ENCODE measurements around the gene NGEF.

NGEF gene

GRCh38 chr2:232897598-232898408 is 115.3 kb downstream of the NGEF start:
- Histone ChIP-seq H3K27me3 (ENCODE audit: insufficient read depth, poor library complexity, severe bottlenecking) (no peaks in the 10 kb centered on the region), H3K4me3 (replicated peaks; ENCODE audit: insufficient read depth, low read length) (no peak overlapping the region), H3K27ac (replicated peaks) (no peak overlapping the region)
- TF ChIP-seq, protein P1, sequence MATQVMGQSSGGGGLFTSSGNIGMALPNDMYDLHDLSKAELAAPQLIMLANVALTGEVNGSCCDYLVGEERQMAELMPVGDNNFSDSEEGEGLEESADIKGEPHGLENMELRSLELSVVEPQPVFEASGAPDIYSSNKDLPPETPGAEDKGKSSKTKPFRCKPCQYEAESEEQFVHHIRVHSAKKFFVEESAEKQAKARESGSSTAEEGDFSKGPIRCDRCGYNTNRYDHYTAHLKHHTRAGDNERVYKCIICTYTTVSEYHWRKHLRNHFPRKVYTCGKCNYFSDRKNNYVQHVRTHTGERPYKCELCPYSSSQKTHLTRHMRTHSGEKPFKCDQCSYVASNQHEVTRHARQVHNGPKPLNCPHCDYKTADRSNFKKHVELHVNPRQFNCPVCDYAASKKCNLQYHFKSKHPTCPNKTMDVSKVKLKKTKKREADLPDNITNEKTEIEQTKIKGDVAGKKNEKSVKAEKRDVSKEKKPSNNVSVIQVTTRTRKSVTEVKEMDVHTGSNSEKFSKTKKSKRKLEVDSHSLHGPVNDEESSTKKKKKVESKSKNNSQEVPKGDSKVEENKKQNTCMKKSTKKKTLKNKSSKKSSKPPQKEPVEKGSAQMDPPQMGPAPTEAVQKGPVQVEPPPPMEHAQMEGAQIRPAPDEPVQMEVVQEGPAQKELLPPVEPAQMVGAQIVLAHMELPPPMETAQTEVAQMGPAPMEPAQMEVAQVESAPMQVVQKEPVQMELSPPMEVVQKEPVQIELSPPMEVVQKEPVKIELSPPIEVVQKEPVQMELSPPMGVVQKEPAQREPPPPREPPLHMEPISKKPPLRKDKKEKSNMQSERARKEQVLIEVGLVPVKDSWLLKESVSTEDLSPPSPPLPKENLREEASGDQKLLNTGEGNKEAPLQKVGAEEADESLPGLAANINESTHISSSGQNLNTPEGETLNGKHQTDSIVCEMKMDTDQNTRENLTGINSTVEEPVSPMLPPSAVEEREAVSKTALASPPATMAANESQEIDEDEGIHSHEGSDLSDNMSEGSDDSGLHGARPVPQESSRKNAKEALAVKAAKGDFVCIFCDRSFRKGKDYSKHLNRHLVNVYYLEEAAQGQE (IDR thresholded peaks at IDR 0.05; ENCODE audit: insufficient replicate concordance, low read depth): no peak
- no peak for TF ChIP-seq SPI1 (IDR thresholded peaks at IDR 0.05; ENCODE audit: borderline replicate concordance, low read depth)
- no peak for TF ChIP-seq POLR2AphosphoS5 (IDR thresholded peaks at IDR 0.05; ENCODE audit: low read depth)
- no peak for TF ChIP-seq GABPA (IDR thresholded peaks at IDR 0.05; ENCODE audit: low read depth)
- TF ChIP-seq, protein P2, sequence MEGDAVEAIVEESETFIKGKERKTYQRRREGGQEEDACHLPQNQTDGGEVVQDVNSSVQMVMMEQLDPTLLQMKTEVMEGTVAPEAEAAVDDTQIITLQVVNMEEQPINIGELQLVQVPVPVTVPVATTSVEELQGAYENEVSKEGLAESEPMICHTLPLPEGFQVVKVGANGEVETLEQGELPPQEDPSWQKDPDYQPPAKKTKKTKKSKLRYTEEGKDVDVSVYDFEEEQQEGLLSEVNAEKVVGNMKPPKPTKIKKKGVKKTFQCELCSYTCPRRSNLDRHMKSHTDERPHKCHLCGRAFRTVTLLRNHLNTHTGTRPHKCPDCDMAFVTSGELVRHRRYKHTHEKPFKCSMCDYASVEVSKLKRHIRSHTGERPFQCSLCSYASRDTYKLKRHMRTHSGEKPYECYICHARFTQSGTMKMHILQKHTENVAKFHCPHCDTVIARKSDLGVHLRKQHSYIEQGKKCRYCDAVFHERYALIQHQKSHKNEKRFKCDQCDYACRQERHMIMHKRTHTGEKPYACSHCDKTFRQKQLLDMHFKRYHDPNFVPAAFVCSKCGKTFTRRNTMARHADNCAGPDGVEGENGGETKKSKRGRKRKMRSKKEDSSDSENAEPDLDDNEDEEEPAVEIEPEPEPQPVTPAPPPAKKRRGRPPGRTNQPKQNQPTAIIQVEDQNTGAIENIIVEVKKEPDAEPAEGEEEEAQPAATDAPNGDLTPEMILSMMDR (IDR thresholded peaks at IDR 0.05; ENCODE audit: insufficient read depth, low read length): no peak
- no peak for DNase-seq (ENCODE audit: low read depth in 1 of 2, low spot score in 1 of 2)

GRCh38 chr2:232896720-232897597 is 116.1 kb downstream of the NGEF start:
- no peak overlapping the region for H3K27ac ChIP-seq (replicated peaks)
- no peak for DNase-seq (ENCODE audit: low read depth in 1 of 2, low spot score in 1 of 2)
- no peak overlapping the region for H3K4me3 ChIP-seq (replicated peaks; ENCODE audit: insufficient read depth, low read length)
- TF ChIP-seq, protein P1 (IDR thresholded peaks at IDR 0.05; ENCODE audit: insufficient replicate concordance, low read depth): no peak
- TF ChIP-seq, protein P2 (IDR thresholded peaks at IDR 0.05; ENCODE audit: insufficient read depth, low read length): no peak
- no peak for TF ChIP-seq GABPA (IDR thresholded peaks at IDR 0.05; ENCODE audit: low read depth)
- no peak for TF ChIP-seq SPI1 (IDR thresholded peaks at IDR 0.05; ENCODE audit: borderline replicate concordance, low read depth)
- TF ChIP-seq POLR2AphosphoS5 (IDR thresholded peaks at IDR 0.05; ENCODE audit: low read depth): no peak
- H3K27me3 ChIP-seq (ENCODE audit: insufficient read depth, poor library complexity, severe bottlenecking): peaks cover 2% of the 10 kb centered on the region

DNA sequence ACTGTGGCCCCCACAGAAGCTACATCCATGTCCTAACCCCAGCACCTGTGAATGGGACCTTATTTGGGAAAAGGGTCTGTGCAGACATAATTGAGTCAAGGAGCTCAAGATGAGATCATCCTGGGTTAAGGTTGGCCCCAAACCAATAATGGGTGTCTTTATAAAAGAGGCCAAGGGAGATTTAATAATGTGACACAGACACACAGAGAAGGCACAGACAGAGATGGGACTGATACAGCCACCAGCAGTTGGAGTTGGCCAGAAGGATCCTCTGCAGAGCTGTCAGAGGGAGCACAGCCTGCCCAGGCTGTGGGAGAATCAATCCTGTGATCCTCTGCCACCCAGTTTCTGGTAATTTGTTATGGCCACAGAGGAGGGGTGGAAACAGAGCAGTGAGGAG is 116.9 kb downstream of the NGEF start:
- DNase-seq (ENCODE audit: low read depth in 1 of 2, low spot score in 1 of 2): no peak
- Histone ChIP-seq H3K27ac (replicated peaks) (no peak overlapping the region), H3K4me3 (replicated peaks; ENCODE audit: insufficient read depth, low read length) (no peak overlapping the region), H3K27me3 (ENCODE audit: insufficient read depth, poor library complexity, severe bottlenecking) (peaks cover 3% of the 10 kb centered on the region)
- TF ChIP-seq, protein P2 (IDR thresholded peaks at IDR 0.05; ENCODE audit: insufficient read depth, low read length): no peak
- TF ChIP-seq GABPA (IDR thresholded peaks at IDR 0.05; ENCODE audit: low read depth) (no peak), SPI1 (IDR thresholded peaks at IDR 0.05; ENCODE audit: borderline replicate concordance, low read depth) (no peak), POLR2AphosphoS5 (IDR thresholded peaks at IDR 0.05; ENCODE audit: low read depth) (no peak)
- TF ChIP-seq, protein P1 (IDR thresholded peaks at IDR 0.05; ENCODE audit: insufficient replicate concordance, low read depth): no peak
